IPS-18c (cell line): Measurements from ENCODE around the gene BLVRB.

Experiments
- H3K4me3 ChIP-seq: 2 replicates; pipeline ENCODE4 v1.7.0; 2013; ENCODE audit warnings: low read depth, mild to moderate bottlenecking, low read length, moderate library complexity; ENCODE audit not compliant: insufficient read depth
- H3K9me3 ChIP-seq: one replicate; pipeline ENCODE4 v1.6.1; 2013; ENCODE audit warnings: mild to moderate bottlenecking, low read length, moderate library complexity; ENCODE audit not compliant: control insufficient read depth, insufficient read depth

Gene BLVRB

GRCh38 chr19:40398417-40399131, 67.0 kb downstream of the BLVRB start:
- Histone ChIP-seq H3K4me3 (no peak overlapping the region), H3K9me3 (no peaks in the 10 kb centered on the region)
